WTC11 (cell line): ENCODE results near the gene VASN. TPM values are rescaled to one million over a fixed set of nuclear protein-coding genes. Genes with fewer than 3 reads are reported as not detected.

ENCODE experiments used
- ATAC-seq: fragments of 200-7000 bp; cut with Tn5 transposase; 2 replicates; pipeline ENCODE4 v1.10.0; 2021; ENCODE audit warnings: mild to moderate bottlenecking, moderate library complexity
- CTCF ChIA-PET: fragments of 300-600 bp; sonication (Branson Sonifier 250); formaldehyde crosslinking; loops from one replicate; lab custom pipeline; 2021; ENCODE audit warnings: antibody characterized with exemption; lab: Charles Lee
- POLR2A ChIA-PET: fragments of 350-600 bp; sonication (Branson Sonifier 250); formaldehyde crosslinking; loops from one replicate; lab custom pipeline; 2021; ENCODE audit warnings: antibody characterized with exemption; lab: Charles Lee
- DNase-seq: peaks from one replicate; pipeline ENCODE4 v3.0.0; 2021; ENCODE audit warnings: low spot score
- H3K27ac Mint-ChIP-seq: 2 replicates; pipeline ENCODE4 v1.8.0; 2021; ENCODE audit warnings: mixed read lengths
- H3K27me3 Mint-ChIP-seq: 2 replicates; pipeline ENCODE4 v1.8.0; 2021; ENCODE audit warnings: low read depth, mild to moderate bottlenecking, moderate library complexity, mixed read lengths
- H3K36me3 Mint-ChIP-seq: 2 replicates; pipeline ENCODE4 v1.8.0; 2021; ENCODE audit warnings: mixed read lengths
- H3K4me1 Mint-ChIP-seq: 2 replicates; pipeline ENCODE4 v1.8.0; 2022; ENCODE audit warnings: mixed read lengths
- H3K4me3 Mint-ChIP-seq: 2 replicates; pipeline ENCODE4 v1.8.0; 2021; ENCODE audit warnings: mild to moderate bottlenecking, moderate library complexity, mixed read lengths
- H3K9me3 Mint-ChIP-seq: 2 replicates; pipeline ENCODE4 v1.8.0; 2021; ENCODE audit warnings: mixed read lengths
- ELF4 ChIP-seq: sonication (generic); formaldehyde crosslinking; IDR thresholded peaks from 2 replicates; pipeline ENCODE4 v1.8.1; 2022; ENCODE audit warnings: low read depth, mild to moderate bottlenecking, moderate library complexity, missing genetic modification reagents
- ETV6 ChIP-seq: sonication (generic); formaldehyde crosslinking; IDR thresholded peaks from 2 replicates; pipeline ENCODE4 v1.8.1; 2022; ENCODE audit warnings: mild to moderate bottlenecking, missing genetic modification reagents
- FOXK1 ChIP-seq: sonication (generic); formaldehyde crosslinking; IDR thresholded peaks from 2 replicates; pipeline ENCODE4 v1.8.0; 2022; ENCODE audit warnings: mild to moderate bottlenecking, moderate library complexity, missing genetic modification reagents
- GABPB1 ChIP-seq: sonication (generic); formaldehyde crosslinking; IDR thresholded peaks from 2 replicates; pipeline ENCODE4 v1.8.1; 2023; ENCODE audit warnings: mild to moderate bottlenecking, missing genetic modification reagents
- IRF2 ChIP-seq: sonication (generic); formaldehyde crosslinking; IDR thresholded peaks from 2 replicates; pipeline ENCODE4 v1.8.0; 2022; ENCODE audit warnings: low read depth, missing genetic modification reagents, borderline replicate concordance
- JUN ChIP-seq: sonication (generic); formaldehyde crosslinking; IDR thresholded peaks from 2 replicates; pipeline ENCODE4 v1.8.0; 2023; ENCODE audit warnings: mild to moderate bottlenecking, missing genetic modification reagents
- NFATC4 ChIP-seq: fragments of 250-450 bp; sonication (Bioruptor Pico); IDR thresholded peaks from 2 replicates; pipeline ENCODE4 v1.9.0; 2021; ENCODE audit warnings: mild to moderate bottlenecking
- OVOL2 ChIP-seq: fragments of 250-450 bp; sonication (Bioruptor Pico); IDR thresholded peaks from 2 replicates; pipeline ENCODE4 v1.9.0; 2021; ENCODE audit warnings: mild to moderate bottlenecking, borderline replicate concordance
- TEAD1 ChIP-seq: sonication (generic); formaldehyde crosslinking; IDR thresholded peaks from 2 replicates; pipeline ENCODE4 v1.8.0; 2022; ENCODE audit warnings: mild to moderate bottlenecking, missing genetic modification reagents
- ZNF263 ChIP-seq: sonication (generic); formaldehyde crosslinking; IDR thresholded peaks from 2 replicates; pipeline ENCODE4 v1.8.1; 2022; ENCODE audit warnings: low read depth, mild to moderate bottlenecking, moderate library complexity, missing genetic modification reagents
- ZNF416 ChIP-seq: fragments of 250-450 bp; sonication (Bioruptor Pico); IDR thresholded peaks from 2 replicates; pipeline ENCODE4 v1.9.0; 2021; ENCODE audit warnings: mild to moderate bottlenecking, inconsistent platforms
- total RNA-seq: library from RNA; stranded (reverse); gene quantifications from 3 replicates; pipeline ENCODE4 v1.2.3, GENCODE V29; 2021
- TF ChIP-seq, protein P1 (sequence below): fragments of 250-450 bp; sonication (Bioruptor Pico); IDR thresholded peaks from 2 replicates; pipeline ENCODE4 v1.9.0; 2021; ENCODE audit warnings: moderate library complexity, mild to moderate bottlenecking, inconsistent platforms, borderline replicate concordance
- TF ChIP-seq, protein P2 (sequence below): sonication (generic); formaldehyde crosslinking; conservative IDR thresholded peaks from 2 replicates; pipeline ENCODE4 v1.8.1; 2023; ENCODE audit warnings: mild to moderate bottlenecking, low read depth, missing genetic modification reagents, moderate library complexity
- TF ChIP-seq, protein P3 (sequence below): sonication (generic); formaldehyde crosslinking; IDR thresholded peaks from 2 replicates; pipeline ENCODE4 v1.8.1; 2022; ENCODE audit warnings: low read depth, missing genetic modification reagents, borderline replicate concordance
- TF ChIP-seq, protein P4 (sequence below): fragments of 250-450 bp; sonication (Bioruptor Pico); IDR thresholded peaks from 2 replicates; pipeline ENCODE4 v1.9.0; 2021; ENCODE audit warnings: mild to moderate bottlenecking, borderline replicate concordance
- TF ChIP-seq, protein P5 (sequence below): sonication (generic); formaldehyde crosslinking; IDR thresholded peaks from 2 replicates; pipeline ENCODE4 v1.8.1; 2022; ENCODE audit warnings: missing genetic modification reagents, borderline replicate concordance
- TF ChIP-seq, protein P6 (sequence below): sonication (generic); formaldehyde crosslinking; IDR thresholded peaks from 2 replicates; pipeline ENCODE4 v1.8.1; 2023; ENCODE audit warnings: mild to moderate bottlenecking, missing genetic modification reagents

The VASN gene
- total RNA-seq, 1 experiment from 2014 or later: 8.0 TPM

DNA sequence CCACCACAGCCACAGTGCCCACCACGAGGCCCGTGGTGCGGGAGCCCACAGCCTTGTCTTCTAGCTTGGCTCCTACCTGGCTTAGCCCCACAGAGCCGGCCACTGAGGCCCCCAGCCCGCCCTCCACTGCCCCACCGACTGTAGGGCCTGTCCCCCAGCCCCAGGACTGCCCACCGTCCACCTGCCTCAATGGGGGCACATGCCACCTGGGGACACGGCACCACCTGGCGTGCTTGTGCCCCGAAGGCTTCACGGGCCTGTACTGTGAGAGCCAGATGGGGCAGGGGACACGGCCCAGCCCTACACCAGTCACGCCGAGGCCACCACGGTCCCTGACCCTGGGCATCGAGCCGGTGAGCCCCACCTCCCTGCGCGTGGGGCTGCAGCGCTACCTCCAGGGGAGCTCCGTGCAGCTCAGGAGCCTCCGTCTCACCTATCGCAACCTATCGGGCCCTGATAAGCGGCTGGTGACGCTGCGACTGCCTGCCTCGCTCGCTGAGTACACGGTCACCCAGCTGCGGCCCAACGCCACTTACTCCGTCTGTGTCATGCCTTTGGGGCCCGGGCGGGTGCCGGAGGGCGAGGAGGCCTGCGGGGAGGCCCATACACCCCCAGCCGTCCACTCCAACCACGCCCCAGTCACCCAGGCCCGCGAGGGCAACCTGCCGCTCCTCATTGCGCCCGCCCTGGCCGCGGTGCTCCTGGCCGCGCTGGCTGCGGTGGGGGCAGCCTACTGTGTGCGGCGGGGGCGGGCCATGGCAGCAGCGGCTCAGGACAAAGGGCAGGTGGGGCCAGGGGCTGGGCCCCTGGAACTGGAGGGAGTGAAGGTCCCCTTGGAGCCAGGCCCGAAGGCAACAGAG, 10.5 kb downstream of the VASN start (continued):
- TF ChIP-seq, protein P1, sequence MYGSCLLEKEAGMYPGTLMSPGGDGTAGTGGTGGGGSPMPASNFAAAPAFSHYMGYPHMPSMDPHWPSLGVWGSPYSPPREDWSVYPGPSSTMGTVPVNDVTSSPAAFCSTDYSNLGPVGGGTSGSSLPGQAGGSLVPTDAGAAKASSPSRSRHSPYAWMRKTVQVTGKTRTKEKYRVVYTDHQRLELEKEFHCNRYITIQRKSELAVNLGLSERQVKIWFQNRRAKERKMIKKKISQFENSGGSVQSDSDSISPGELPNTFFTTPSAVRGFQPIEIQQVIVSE (CRISPR knock-in tag): no peak

DNA sequence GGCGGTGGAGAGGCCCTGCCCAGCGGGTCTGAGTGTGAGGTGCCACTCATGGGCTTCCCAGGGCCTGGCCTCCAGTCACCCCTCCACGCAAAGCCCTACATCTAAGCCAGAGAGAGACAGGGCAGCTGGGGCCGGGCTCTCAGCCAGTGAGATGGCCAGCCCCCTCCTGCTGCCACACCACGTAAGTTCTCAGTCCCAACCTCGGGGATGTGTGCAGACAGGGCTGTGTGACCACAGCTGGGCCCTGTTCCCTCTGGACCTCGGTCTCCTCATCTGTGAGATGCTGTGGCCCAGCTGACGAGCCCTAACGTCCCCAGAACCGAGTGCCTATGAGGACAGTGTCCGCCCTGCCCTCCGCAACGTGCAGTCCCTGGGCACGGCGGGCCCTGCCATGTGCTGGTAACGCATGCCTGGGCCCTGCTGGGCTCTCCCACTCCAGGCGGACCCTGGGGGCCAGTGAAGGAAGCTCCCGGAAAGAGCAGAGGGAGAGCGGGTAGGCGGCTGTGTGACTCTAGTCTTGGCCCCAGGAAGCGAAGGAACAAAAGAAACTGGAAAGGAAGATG, 11.2 kb downstream of the VASN start:
- ChIA-PET POLR2A (interaction anchor here (1.5 kb wide), 1 partner anchor 11 kb away, joined by 3 read pairs; no protein-coding TSS in a partner anchor), CTCF (interaction anchor here (1.3 to 11.7 kb wide), 4 partner anchors 8 to 24 kb away, joined by 3 to 273 read pairs (median 10); no protein-coding TSS in a partner anchor)
- Mint-ChIP-seq H3K4me3 (no peak overlapping the region), H3K36me3 (no peaks in the 10 kb centered on the region), H3K9me3 (no peaks in the 10 kb centered on the region), H3K27me3 (no peaks in the 10 kb centered on the region), H3K4me1 (peaks cover 13% of the 10 kb centered on the region), H3K27ac (peak overlapping the region; percentile 68; the same call in 1 of the 2 replicates)
- TF ChIP-seq, protein P2, sequence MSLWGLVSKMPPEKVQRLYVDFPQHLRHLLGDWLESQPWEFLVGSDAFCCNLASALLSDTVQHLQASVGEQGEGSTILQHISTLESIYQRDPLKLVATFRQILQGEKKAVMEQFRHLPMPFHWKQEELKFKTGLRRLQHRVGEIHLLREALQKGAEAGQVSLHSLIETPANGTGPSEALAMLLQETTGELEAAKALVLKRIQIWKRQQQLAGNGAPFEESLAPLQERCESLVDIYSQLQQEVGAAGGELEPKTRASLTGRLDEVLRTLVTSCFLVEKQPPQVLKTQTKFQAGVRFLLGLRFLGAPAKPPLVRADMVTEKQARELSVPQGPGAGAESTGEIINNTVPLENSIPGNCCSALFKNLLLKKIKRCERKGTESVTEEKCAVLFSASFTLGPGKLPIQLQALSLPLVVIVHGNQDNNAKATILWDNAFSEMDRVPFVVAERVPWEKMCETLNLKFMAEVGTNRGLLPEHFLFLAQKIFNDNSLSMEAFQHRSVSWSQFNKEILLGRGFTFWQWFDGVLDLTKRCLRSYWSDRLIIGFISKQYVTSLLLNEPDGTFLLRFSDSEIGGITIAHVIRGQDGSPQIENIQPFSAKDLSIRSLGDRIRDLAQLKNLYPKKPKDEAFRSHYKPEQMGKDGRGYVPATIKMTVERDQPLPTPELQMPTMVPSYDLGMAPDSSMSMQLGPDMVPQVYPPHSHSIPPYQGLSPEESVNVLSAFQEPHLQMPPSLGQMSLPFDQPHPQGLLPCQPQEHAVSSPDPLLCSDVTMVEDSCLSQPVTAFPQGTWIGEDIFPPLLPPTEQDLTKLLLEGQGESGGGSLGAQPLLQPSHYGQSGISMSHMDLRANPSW (CRISPR knock-in tag): no peak
- TF ChIP-seq IRF2 (CRISPR knock-in tag) (no peak), JUN (no peak)
- ATAC-seq: no peak
- DNase-seq: no peak

DNA sequence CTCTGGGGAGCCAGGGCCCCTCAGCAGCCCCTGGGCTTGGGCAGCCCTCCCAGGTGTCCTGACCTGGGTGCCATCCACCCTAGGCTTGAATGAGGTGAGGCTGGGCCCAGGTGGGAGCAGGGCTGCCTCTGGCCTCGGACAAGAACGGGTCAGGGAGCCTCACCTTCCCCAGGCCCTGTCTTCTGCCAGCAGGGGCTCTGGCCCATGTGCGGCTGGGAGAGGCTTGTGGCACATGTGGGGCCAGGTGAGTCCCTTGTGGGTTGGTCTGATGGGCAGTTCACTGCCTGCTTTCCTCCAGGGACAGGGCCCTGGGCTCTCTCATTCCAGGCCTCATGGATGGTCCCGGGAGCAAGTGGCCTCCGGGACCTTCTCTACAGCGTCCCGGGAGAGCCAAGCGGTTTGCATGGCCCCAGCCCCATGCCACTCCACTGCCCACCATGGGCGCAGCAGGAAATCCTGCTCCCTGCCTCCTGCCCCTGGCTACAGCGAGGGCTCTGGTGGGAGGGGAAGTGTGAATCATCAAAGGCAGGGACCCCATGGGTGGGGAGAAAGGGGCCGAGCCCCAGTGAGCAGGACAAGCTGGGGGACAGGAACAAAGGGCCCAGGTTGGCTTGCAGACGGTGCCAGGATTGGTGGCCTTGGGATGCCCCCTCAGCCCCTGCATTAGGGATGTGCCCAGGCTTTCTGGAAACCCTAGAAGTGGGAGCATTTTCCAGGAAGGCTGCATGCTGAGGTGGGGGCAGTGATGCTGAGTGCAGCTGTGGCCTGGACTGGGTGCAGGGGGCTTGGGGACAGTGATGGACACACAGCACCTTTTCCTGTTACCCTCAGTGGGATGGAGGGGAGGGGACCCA, 12.2 kb downstream of the VASN start:
- no peak for ATAC-seq
- POLR2A ChIA-PET: no interaction called here
- no peak for DNase-seq
- Mint-ChIP-seq H3K4me1 (peaks cover 10% of the 10 kb centered on the region), H3K27ac (no peak overlapping the region), H3K27me3 (no peaks in the 10 kb centered on the region), H3K36me3 (no peaks in the 10 kb centered on the region), H3K9me3 (no peaks in the 10 kb centered on the region), H3K4me3 (no peak overlapping the region)
- CTCF ChIA-PET: interaction anchor here (0.8 to 11.7 kb wide), 3 partner anchors 9 to 20 kb away, joined by 3 to 273 read pairs (median 3); no protein-coding TSS in a partner anchor
- TF ChIP-seq, protein P3, sequence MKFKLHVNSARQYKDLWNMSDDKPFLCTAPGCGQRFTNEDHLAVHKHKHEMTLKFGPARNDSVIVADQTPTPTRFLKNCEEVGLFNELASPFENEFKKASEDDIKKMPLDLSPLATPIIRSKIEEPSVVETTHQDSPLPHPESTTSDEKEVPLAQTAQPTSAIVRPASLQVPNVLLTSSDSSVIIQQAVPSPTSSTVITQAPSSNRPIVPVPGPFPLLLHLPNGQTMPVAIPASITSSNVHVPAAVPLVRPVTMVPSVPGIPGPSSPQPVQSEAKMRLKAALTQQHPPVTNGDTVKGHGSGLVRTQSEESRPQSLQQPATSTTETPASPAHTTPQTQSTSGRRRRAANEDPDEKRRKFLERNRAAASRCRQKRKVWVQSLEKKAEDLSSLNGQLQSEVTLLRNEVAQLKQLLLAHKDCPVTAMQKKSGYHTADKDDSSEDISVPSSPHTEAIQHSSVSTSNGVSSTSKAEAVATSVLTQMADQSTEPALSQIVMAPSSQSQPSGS (CRISPR knock-in tag): no peak
- no peak for TF ChIP-seq ELF4
- TF ChIP-seq, protein P4, sequence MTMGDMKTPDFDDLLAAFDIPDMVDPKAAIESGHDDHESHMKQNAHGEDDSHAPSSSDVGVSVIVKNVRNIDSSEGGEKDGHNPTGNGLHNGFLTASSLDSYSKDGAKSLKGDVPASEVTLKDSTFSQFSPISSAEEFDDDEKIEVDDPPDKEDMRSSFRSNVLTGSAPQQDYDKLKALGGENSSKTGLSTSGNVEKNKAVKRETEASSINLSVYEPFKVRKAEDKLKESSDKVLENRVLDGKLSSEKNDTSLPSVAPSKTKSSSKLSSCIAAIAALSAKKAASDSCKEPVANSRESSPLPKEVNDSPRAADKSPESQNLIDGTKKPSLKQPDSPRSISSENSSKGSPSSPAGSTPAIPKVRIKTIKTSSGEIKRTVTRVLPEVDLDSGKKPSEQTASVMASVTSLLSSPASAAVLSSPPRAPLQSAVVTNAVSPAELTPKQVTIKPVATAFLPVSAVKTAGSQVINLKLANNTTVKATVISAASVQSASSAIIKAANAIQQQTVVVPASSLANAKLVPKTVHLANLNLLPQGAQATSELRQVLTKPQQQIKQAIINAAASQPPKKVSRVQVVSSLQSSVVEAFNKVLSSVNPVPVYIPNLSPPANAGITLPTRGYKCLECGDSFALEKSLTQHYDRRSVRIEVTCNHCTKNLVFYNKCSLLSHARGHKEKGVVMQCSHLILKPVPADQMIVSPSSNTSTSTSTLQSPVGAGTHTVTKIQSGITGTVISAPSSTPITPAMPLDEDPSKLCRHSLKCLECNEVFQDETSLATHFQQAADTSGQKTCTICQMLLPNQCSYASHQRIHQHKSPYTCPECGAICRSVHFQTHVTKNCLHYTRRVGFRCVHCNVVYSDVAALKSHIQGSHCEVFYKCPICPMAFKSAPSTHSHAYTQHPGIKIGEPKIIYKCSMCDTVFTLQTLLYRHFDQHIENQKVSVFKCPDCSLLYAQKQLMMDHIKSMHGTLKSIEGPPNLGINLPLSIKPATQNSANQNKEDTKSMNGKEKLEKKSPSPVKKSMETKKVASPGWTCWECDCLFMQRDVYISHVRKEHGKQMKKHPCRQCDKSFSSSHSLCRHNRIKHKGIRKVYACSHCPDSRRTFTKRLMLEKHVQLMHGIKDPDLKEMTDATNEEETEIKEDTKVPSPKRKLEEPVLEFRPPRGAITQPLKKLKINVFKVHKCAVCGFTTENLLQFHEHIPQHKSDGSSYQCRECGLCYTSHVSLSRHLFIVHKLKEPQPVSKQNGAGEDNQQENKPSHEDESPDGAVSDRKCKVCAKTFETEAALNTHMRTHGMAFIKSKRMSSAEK (CRISPR knock-in tag): no peak
- TF ChIP-seq ETV6: no peak
- TF ChIP-seq OVOL2 (CRISPR knock-in tag): no peak
- TF ChIP-seq FOXK1 (CRISPR knock-in tag): no peak
- TF ChIP-seq, protein P5, sequence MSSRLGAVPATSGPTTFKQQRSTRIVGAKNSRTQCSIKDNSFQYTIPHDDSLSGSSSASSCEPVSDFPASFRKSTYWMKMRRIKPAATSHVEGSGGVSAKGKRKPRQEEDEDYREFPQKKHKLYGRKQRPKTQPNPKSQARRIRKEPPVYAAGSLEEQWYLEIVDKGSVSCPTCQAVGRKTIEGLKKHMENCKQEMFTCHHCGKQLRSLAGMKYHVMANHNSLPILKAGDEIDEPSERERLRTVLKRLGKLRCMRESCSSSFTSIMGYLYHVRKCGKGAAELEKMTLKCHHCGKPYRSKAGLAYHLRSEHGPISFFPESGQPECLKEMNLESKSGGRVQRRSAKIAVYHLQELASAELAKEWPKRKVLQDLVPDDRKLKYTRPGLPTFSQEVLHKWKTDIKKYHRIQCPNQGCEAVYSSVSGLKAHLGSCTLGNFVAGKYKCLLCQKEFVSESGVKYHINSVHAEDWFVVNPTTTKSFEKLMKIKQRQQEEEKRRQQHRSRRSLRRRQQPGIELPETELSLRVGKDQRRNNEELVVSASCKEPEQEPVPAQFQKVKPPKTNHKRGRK: no peak
- TF ChIP-seq, protein P6, sequence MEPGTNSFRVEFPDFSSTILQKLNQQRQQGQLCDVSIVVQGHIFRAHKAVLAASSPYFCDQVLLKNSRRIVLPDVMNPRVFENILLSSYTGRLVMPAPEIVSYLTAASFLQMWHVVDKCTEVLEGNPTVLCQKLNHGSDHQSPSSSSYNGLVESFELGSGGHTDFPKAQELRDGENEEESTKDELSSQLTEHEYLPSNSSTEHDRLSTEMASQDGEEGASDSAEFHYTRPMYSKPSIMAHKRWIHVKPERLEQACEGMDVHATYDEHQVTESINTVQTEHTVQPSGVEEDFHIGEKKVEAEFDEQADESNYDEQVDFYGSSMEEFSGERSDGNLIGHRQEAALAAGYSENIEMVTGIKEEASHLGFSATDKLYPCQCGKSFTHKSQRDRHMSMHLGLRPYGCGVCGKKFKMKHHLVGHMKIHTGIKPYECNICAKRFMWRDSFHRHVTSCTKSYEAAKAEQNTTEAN (CRISPR knock-in tag): no peak
- no peak for TF ChIP-seq ZNF416 (CRISPR knock-in tag)
- no peak for TF ChIP-seq ZNF263
- no peak for TF ChIP-seq TEAD1 (CRISPR knock-in tag)
- TF ChIP-seq NFATC4 (CRISPR knock-in tag): no peak
- TF ChIP-seq GABPB1: no peak
